Ishikawa (cell line): Measurements from ENCODE around the gene KIAA1217.

Experiments used
- FOXM1 ChIP-seq: IDR thresholded peaks from 2 replicates; pipeline ENCODE4 v1.6.1; 2012; ENCODE audit warnings: low read depth, borderline replicate concordance
- RAD21 ChIP-seq: IDR thresholded peaks from 2 replicates; pipeline ENCODE4 v1.6.1; 2012; ENCODE audit warnings: low read depth
- TAF1 ChIP-seq: IDR thresholded peaks from 2 replicates; pipeline ENCODE4 v1.6.1; 2012; ENCODE audit warnings: low read depth, mild to moderate bottlenecking
- YY1 ChIP-seq: IDR thresholded peaks from 2 replicates; pipeline ENCODE4 v1.6.1; 2012; ENCODE audit warnings: low read depth
- ZBTB7A ChIP-seq: IDR thresholded peaks from 2 replicates; pipeline ENCODE4 v1.6.1; 2012; ENCODE audit warnings: low read depth

DNA sequence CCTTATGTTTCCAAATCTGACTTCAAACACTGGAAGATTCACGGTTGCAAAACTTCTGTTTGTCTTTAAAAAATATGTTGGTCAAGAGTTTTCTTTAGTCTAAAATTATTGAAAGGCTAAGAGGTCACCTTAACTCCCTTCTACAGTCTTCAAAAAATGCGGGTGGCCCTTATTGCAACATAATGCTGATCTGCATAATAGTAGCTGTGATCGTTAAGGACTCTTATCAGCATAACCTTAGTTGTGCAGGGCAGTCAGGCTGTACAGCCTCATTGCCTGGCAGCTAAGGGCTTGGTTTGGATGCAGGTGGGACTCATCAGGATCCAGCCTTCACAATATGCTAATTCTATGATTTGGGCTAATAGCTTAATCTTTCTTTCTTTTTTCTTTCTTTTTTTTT, 15.0 kb downstream of the KIAA1217 start:
- no peak for TF ChIP-seq RAD21
- TF ChIP-seq YY1 = no peak
- no peak for TF ChIP-seq ZBTB7A
- TF ChIP-seq TAF1 = no peak
- no peak for TF ChIP-seq FOXM1
